H9 (cell line): ENCODE measurements around the gene JPH2. TPM values are rescaled to one million over a fixed set of nuclear protein-coding genes. Genes with fewer than 3 reads are reported as not detected.

Experiments
- DNase-seq: peaks from one replicate; pipeline ENCODE4 v3.0.0-alpha.2; 2017
- H2AFZ ChIP-seq: one replicate; pipeline ENCODE4 v1.6.1; 2013; ENCODE audit warnings: mild to moderate bottlenecking, low read length, control low read depth, moderate library complexity
- H2AK5ac ChIP-seq: 2 replicates; pipeline ENCODE4 v1.6.1; 2013; ENCODE audit warnings: low read length, control low read depth, mixed read lengths; ENCODE audit not compliant: insufficient read length
- H2BK120ac ChIP-seq: one replicate; pipeline ENCODE4 v1.6.1; 2013; ENCODE audit warnings: low read depth, mild to moderate bottlenecking, low read length, control low read depth, inconsistent platforms; ENCODE audit not compliant: poor library complexity, severe bottlenecking
- H2BK12ac ChIP-seq: 2 replicates; pipeline ENCODE4 v1.6.1; 2013; ENCODE audit warnings: low read length, control low read depth, mixed read lengths, low read depth; ENCODE audit not compliant: insufficient read length
- H2BK15ac ChIP-seq: 2 replicates; pipeline ENCODE4 v1.6.1; 2013; ENCODE audit warnings: low read depth, low read length, control low read depth
- H2BK20ac ChIP-seq: one replicate; pipeline ENCODE4 v1.6.1; 2013; ENCODE audit warnings: low read depth, mild to moderate bottlenecking, low read length, control low read depth, inconsistent platforms; ENCODE audit not compliant: poor library complexity, severe bottlenecking
- H2BK5ac ChIP-seq: 2 replicates; pipeline ENCODE4 v1.6.1; 2013; ENCODE audit warnings: low read length, control low read depth, mixed read lengths; ENCODE audit not compliant: insufficient read length
- H3K14ac ChIP-seq: 2 replicates; pipeline ENCODE4 v1.6.1; 2013; ENCODE audit warnings: low read length, control low read depth; ENCODE audit not compliant: insufficient read depth
- H3K18ac ChIP-seq: 2 replicates; pipeline ENCODE4 v1.6.1; 2013; ENCODE audit warnings: low read depth, mild to moderate bottlenecking, mixed read lengths, low read length, control low read depth; ENCODE audit not compliant: insufficient read length
- H3K23ac ChIP-seq: 2 replicates; pipeline ENCODE4 v1.6.1; 2013; ENCODE audit warnings: low read length, control low read depth, mixed read lengths, low read depth; ENCODE audit not compliant: insufficient read length
- H3K23me2 ChIP-seq: 2 replicates; pipeline ENCODE4 v1.6.1; 2013; ENCODE audit warnings: low read depth, mild to moderate bottlenecking, mixed read lengths, low read length, control low read depth; ENCODE audit not compliant: insufficient read length, poor library complexity, severe bottlenecking
- H3K27ac ChIP-seq: 2 replicates; pipeline ENCODE4 v1.5.1; 2013; ENCODE audit warnings: low read length, control low read depth, mixed read lengths, low read depth; ENCODE audit not compliant: insufficient read length
- H3K27me3 ChIP-seq: 2 replicates; pipeline ENCODE4 v1.6.1; 2013; ENCODE audit warnings: low read length, control low read depth, inconsistent platforms; ENCODE audit not compliant: insufficient read depth
- H3K4ac ChIP-seq: 2 replicates; pipeline ENCODE4 v1.6.1; 2013; ENCODE audit warnings: low read depth, mild to moderate bottlenecking, control low read depth, inconsistent platforms, low read length, moderate library complexity
- H3K4me1 ChIP-seq: 2 replicates; pipeline ENCODE4 v1.6.1; 2013; ENCODE audit warnings: low read length, control low read depth, inconsistent platforms; ENCODE audit not compliant: insufficient read depth
- H3K4me2 ChIP-seq: 2 replicates; pipeline ENCODE4 v1.6.1; 2013; ENCODE audit warnings: low read length, control low read depth, mixed read lengths; ENCODE audit not compliant: insufficient read length, insufficient read depth
- H3K56ac ChIP-seq: 2 replicates; pipeline ENCODE4 v1.6.1; 2013; ENCODE audit warnings: low read depth, mild to moderate bottlenecking, mixed read lengths, low read length, control low read depth; ENCODE audit not compliant: insufficient read length
- H3K79me1 ChIP-seq: 2 replicates; pipeline ENCODE4 v1.6.1; 2013; ENCODE audit warnings: low read depth, mild to moderate bottlenecking, moderate library complexity, low read length, control low read depth, inconsistent platforms; ENCODE audit not compliant: insufficient read depth, poor library complexity, severe bottlenecking
- H3K79me2 ChIP-seq: 2 replicates; pipeline ENCODE4 v1.6.1; 2013; ENCODE audit warnings: low read length, control low read depth, inconsistent platforms; ENCODE audit not compliant: insufficient read depth
- H3K9ac ChIP-seq: 2 replicates; pipeline ENCODE4 v1.6.1; 2013; ENCODE audit warnings: low read length, control low read depth, mixed read lengths; ENCODE audit not compliant: insufficient read length; ENCODE audit errors: extremely low read depth
- H3K9me3 ChIP-seq: one replicate; pipeline ENCODE4 v1.6.1; 2013; ENCODE audit warnings: low read depth, low read length, inconsistent platforms; ENCODE audit not compliant: control insufficient read depth
- H3T11ph ChIP-seq: one replicate; pipeline ENCODE4 v1.6.1; 2013; ENCODE audit warnings: mild to moderate bottlenecking, low read length, control low read depth, inconsistent platforms
- H4K20me1 ChIP-seq: one replicate; pipeline ENCODE4 v1.6.1; 2013; ENCODE audit not compliant: control insufficient read depth, insufficient read length, insufficient read depth
- H4K5ac ChIP-seq: 2 replicates; pipeline ENCODE4 v1.6.1; 2013; ENCODE audit warnings: low read depth, mild to moderate bottlenecking, mixed read lengths, low read length, control low read depth; ENCODE audit not compliant: insufficient read length
- H4K8ac ChIP-seq: replicated peaks from 2 replicates; pipeline ENCODE4 v1.6.1; 2013; ENCODE audit warnings: low read length, control low read depth, mixed read lengths, low read depth; ENCODE audit not compliant: insufficient read length
- H4K91ac ChIP-seq: 2 replicates; pipeline ENCODE4 v1.6.1; 2013; ENCODE audit warnings: low read depth, mild to moderate bottlenecking, moderate library complexity, mixed read lengths, low read length, control low read depth; ENCODE audit not compliant: insufficient read length
- H3K27ac Mint-ChIP-seq, 3 experiments: 2 replicates in 2 of 3; 3 replicates in 1 of 3; pipeline ENCODE4 v1.8.0; 2020 to 2021; ENCODE audit warnings: mixed read lengths in 3 of 3, mild to moderate bottlenecking in 1 of 3, moderate library complexity in 1 of 3
- H3K27me3 Mint-ChIP-seq: 2 replicates; pipeline ENCODE4 v1.8.0; 2021; ENCODE audit warnings: low read depth, mild to moderate bottlenecking, moderate library complexity, mixed read lengths
- H3K36me3 Mint-ChIP-seq, 3 experiments: 2 replicates in 2 of 3; 3 replicates in 1 of 3; pipeline ENCODE4 v1.8.0; 2020 to 2021; ENCODE audit warnings: low read depth in 3 of 3, mixed read lengths in 3 of 3; ENCODE audit not compliant: insufficient read depth in 1 of 3
- H3K4me1 Mint-ChIP-seq, 2 experiments: 2 replicates each; pipeline ENCODE4 v1.8.0; 2020; ENCODE audit warnings: mixed read lengths in 2 of 2
- H3K4me3 Mint-ChIP-seq, 2 experiments: 2 replicates in 1 of 2; 3 replicates in 1 of 2; pipeline ENCODE4 v1.8.0; 2020 to 2021; ENCODE audit warnings: mild to moderate bottlenecking in 2 of 2, mixed read lengths in 2 of 2, moderate library complexity in 1 of 2
- H3K9me3 Mint-ChIP-seq, 2 experiments: 2 replicates in 1 of 2; 3 replicates in 1 of 2; pipeline ENCODE4 v1.8.0; 2020; ENCODE audit warnings: mild to moderate bottlenecking in 2 of 2, mixed read lengths in 2 of 2, moderate library complexity in 1 of 2
- WGBS: extraction: QIAGEN DNeasy Blood & Tissue Kit; methylation state at CpG from one replicate; pipeline ENCODE4 v1.1.7; 2013; ENCODE audit warnings: missing lambda C conversion rate, low lambda C conversion rate, mixed read lengths; ENCODE audit not compliant: insufficient read length; ENCODE audit errors: extremely low coverage; 5-methylcytosine and 5-hydroxymethylcytosine counted together
- total RNA-seq: library from RNA; stranded (reverse); gene quantifications from 2 replicates; pipeline ENCODE4 v1.2.1, GENCODE V29; 2021
- TF ChIP-seq, protein P1 (sequence below): fragments of 200-600 bp; sonication (generic); conservative IDR thresholded peaks from 3 replicates; pipeline ENCODE4 v1.8.0; 2021; ENCODE audit warnings: antibody characterized with exemption, mild to moderate bottlenecking

The JPH2 gene
- total RNA-seq, 1 experiment from 2014 or later, result 0.31 TPM

DNA sequence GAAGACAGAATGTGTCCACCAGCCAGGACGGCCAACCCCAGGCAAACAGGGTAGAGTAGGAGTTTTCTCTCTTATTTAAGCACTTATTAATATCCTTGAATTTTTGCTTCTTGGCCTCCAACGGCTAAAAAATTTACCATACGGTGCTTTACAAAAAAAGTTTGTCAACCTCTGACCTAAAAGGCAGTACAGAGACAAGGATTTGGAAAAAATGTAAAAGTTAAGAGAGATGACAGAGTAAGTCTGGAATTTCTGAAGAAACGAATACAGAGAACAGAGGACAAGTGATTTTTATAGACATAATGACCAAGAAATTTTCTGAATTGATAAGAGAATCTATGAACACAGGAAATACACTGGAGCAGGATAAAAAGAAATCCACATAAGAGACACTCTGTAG, 13.4 kb upstream of the JPH2 start:
- no peak overlapping the region for H3K18ac ChIP-seq
- H3K79me2 ChIP-seq, result no peaks in the 10 kb centered on the region; the same call in 1 of the 2 replicates
- no peak overlapping the region for H2BK20ac ChIP-seq
- H3K4me1 ChIP-seq, result no peaks in the 10 kb centered on the region
- no peak overlapping the region for H2AK5ac ChIP-seq
- H3T11ph ChIP-seq, result no peak overlapping the region
- no peak overlapping the region for H2BK12ac ChIP-seq
- H3K4ac ChIP-seq, result no peak overlapping the region
- H2AFZ ChIP-seq, result no peak overlapping the region
- no peak overlapping the region for H3K4me2 ChIP-seq
- DNase-seq, result no peak
- no peaks in the 10 kb centered on the region for H3K27me3 ChIP-seq
- no peak overlapping the region for H2BK5ac ChIP-seq
- no peak overlapping the region for H3K27ac ChIP-seq
- no peaks in the 10 kb centered on the region for H3K23me2 ChIP-seq
- Mint-ChIP-seq H3K27ac (no peak overlapping the region), H3K9me3 (no peaks in the 10 kb centered on the region), H3K4me1 (no peaks in the 10 kb centered on the region), H3K27me3 (no peaks in the 10 kb centered on the region), H3K36me3 (peaks cover 38 to 77% (median 69%) of the 10 kb centered on the region in 3 experiments; a peak in 6 of 7 replicates), H3K4me3 (no peak overlapping the region)
- peaks cover 2% of the 10 kb centered on the region for H3K79me1 ChIP-seq
- H4K8ac ChIP-seq, result no peak overlapping the region
- no peak overlapping the region for H4K5ac ChIP-seq
- H3K9me3 ChIP-seq, result no peaks in the 10 kb centered on the region
- H3K14ac ChIP-seq, result no peak overlapping the region
- H4K91ac ChIP-seq, result no peak overlapping the region
- TF ChIP-seq, protein P1, sequence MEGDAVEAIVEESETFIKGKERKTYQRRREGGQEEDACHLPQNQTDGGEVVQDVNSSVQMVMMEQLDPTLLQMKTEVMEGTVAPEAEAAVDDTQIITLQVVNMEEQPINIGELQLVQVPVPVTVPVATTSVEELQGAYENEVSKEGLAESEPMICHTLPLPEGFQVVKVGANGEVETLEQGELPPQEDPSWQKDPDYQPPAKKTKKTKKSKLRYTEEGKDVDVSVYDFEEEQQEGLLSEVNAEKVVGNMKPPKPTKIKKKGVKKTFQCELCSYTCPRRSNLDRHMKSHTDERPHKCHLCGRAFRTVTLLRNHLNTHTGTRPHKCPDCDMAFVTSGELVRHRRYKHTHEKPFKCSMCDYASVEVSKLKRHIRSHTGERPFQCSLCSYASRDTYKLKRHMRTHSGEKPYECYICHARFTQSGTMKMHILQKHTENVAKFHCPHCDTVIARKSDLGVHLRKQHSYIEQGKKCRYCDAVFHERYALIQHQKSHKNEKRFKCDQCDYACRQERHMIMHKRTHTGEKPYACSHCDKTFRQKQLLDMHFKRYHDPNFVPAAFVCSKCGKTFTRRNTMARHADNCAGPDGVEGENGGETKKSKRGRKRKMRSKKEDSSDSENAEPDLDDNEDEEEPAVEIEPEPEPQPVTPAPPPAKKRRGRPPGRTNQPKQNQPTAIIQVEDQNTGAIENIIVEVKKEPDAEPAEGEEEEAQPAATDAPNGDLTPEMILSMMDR, result no peak
- H2BK15ac ChIP-seq, result no peak overlapping the region
- no peak overlapping the region for H3K56ac ChIP-seq
- H3K23ac ChIP-seq, result no peak overlapping the region
- no peak overlapping the region for H2BK120ac ChIP-seq
- no peak overlapping the region for H3K9ac ChIP-seq
- H4K20me1 ChIP-seq, result no peaks in the 10 kb centered on the region
- WGBS, result no CpG with 5 or more reads among the region's 4 CpGs
